Measurements from ENCODE around the gene RUFY3. TPM values are rescaled to one million over a fixed set of nuclear protein-coding genes. Genes with fewer than 3 reads are reported as not detected.
"Not testable (repeated sequence)": the region's sequence is repeated elsewhere in the genome, so short reads cannot be mapped to it uniquely, and the experiment has no call there.

Gene RUFY3
- total RNA-seq, 1 donor from 2014 or later: 22.9 TPM

DNA sequence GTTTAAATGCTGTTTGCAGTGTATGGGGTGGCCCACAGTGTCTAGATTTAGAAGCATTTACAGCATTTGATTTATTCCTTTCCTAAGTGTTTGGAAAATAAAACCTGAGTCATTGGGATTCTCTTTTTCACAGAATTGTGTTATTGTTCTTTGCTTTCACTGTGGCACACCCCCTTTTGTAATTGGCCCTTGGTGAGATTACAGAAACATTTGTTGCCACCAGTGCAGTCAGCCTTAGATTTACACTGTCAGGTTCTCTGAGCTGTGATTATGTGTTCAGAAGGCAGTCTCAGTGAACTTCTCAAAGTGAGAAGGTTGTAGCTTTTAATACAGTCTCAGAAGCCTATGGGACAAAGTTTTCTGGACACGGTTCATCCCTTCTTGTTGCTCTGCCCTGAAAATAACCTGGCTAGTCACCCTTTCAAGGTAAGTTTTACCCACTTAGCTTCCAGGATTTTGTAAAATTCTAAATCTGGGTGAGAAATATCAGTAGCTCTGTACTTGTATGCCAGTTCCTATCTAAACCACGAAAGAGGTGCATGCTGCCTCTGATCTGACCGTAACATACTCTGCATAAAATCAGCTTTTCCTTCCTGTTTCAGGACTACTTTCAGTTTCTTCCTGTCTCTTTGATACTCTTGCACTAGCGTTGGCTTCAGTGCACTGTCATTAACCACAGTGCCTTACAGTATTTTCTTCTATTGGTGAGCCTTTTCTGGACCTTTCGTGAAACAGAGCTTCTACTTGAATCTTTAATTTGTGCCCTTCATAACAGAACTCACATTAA, 12.6 kb downstream of the RUFY3 start:
- TF ChIP-seq, protein P1, sequence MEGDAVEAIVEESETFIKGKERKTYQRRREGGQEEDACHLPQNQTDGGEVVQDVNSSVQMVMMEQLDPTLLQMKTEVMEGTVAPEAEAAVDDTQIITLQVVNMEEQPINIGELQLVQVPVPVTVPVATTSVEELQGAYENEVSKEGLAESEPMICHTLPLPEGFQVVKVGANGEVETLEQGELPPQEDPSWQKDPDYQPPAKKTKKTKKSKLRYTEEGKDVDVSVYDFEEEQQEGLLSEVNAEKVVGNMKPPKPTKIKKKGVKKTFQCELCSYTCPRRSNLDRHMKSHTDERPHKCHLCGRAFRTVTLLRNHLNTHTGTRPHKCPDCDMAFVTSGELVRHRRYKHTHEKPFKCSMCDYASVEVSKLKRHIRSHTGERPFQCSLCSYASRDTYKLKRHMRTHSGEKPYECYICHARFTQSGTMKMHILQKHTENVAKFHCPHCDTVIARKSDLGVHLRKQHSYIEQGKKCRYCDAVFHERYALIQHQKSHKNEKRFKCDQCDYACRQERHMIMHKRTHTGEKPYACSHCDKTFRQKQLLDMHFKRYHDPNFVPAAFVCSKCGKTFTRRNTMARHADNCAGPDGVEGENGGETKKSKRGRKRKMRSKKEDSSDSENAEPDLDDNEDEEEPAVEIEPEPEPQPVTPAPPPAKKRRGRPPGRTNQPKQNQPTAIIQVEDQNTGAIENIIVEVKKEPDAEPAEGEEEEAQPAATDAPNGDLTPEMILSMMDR (conservative IDR thresholded peaks at IDR 0.05; ENCODE audit: low read depth, low read length): no peak

GRCh38 chr4:70734971-70735370, 13.2 kb downstream of the RUFY3 start:
- H3K4me3 ChIP-seq (ENCODE audit: low read depth, low read length): peak overlapping the region; percentile 46
- DNase-seq (ENCODE audit: low read depth): no peak
- TF ChIP-seq, protein P1 (conservative IDR thresholded peaks at IDR 0.05; ENCODE audit: low read depth, low read length): no peak

More for the DNA sequence above, 12.6 kb downstream of the RUFY3 start:
- DNase-seq (ENCODE audit: low read depth): no peak
- peak overlapping the region; percentile 46 for H3K4me3 ChIP-seq (ENCODE audit: low read depth, low read length)

- not testable (repeated sequence) for H3K4me3 ChIP-seq (ENCODE audit: low read depth, low read length); DNase-seq (ENCODE audit: low read depth)
- TF ChIP-seq, protein P1 (conservative IDR thresholded peaks at IDR 0.05; ENCODE audit: low read depth, low read length): peak; percentile 47
These were observed 14.2 kb downstream of the RUFY3 start for GRCh38 chr4:70735915-70736314.

- DNase-seq (ENCODE audit: low read depth): no peak
- TF ChIP-seq, protein P1 (conservative IDR thresholded peaks at IDR 0.05; ENCODE audit: low read depth, low read length): no peak
- no peak overlapping the region for H3K4me3 ChIP-seq (ENCODE audit: low read depth, low read length)
These were observed 15.2 kb downstream of the RUFY3 start for GRCh38 chr4:70737006-70737405.

DNA sequence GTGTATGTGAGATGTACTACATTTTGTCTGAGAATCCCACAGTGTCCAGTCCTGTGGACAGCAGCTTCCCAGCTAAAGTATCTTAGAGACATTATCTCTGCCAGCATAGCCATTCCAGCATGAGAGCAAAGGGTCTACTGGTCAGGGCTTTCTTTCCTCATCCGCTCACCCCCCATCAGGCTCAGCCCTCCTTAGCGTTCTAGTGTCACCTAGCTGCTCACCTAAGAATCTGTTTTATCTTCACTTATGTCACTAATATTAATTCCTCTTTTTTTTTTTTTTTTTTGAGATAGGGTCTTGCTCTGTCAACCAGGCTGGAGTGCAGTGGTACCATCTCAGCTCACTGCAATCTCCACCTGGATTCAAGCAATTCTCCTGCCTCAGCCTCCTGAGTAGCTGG, 15.6 kb downstream of the RUFY3 start:
- TF ChIP-seq, protein P1 (conservative IDR thresholded peaks at IDR 0.05; ENCODE audit: low read depth, low read length): no peak
- DNase-seq (ENCODE audit: low read depth): no peak
- H3K4me3 ChIP-seq (ENCODE audit: low read depth, low read length): no peak overlapping the region

DNA sequence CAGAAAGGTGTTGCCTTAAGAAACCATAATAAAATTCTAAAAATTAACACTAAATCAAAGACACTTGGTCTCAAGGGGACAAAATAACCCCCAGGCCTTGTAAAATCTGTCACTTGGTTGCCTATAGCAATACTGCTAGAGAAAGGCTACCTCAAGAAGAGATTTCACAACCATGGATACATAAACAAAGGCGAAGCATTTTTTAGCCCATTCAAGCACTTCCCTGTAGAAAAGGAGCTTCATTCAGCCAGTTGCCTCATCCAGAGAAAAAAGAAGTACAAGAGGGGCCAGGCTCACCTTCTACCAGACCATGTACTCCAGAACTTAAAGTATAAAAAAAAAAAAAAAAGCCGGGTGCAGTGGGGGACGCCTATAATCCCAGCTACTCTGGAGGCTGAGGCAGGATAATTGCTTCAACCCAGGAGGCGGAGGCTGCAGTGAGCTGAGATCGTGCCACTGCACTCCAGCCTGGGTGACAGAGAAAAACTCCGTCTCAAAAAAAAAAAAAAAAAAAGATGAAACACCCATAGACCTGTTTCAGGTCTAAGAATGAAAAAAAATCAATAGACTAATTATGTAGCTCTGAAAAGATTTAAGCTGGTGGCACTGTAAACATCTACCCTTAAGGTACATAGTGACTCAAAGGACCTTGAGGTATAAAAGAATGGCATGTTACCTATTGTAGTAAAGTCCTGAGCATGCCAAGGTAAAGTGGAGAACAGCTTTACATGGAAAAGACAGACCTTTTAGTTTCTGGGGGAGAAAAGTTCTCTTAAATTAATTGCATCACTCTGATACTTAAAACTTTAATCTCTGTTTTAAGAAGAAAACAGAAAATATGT, 18.0 kb downstream of the RUFY3 start:
- no peak overlapping the region for H3K4me3 ChIP-seq (ENCODE audit: low read depth, low read length)
- DNase-seq (ENCODE audit: low read depth): no peak
- TF ChIP-seq, protein P1 (conservative IDR thresholded peaks at IDR 0.05; ENCODE audit: low read depth, low read length): no peak

All from epithelial cell of proximal tubule (primary cell).